Stimulated activated CD8-positive, alpha-beta memory T cell treated with anti-CD3 and anti-CD28 coated beads, Interleukin-7, amount 100 ng/mL, for 4 hours (primary cell): ENCODE data around the gene MEMO1.
"Not testable (repeated sequence)": the region's sequence is repeated elsewhere in the genome, so short reads cannot be mapped to it uniquely, and the experiment has no call there.

Experiments
- DNase-seq, 2 donors: peaks; one replicate each; pipeline ENCODE4 v3.0.0-alpha.2; 2020; ENCODE audit warnings: low read depth in 2 of 2

Gene MEMO1

DNA sequence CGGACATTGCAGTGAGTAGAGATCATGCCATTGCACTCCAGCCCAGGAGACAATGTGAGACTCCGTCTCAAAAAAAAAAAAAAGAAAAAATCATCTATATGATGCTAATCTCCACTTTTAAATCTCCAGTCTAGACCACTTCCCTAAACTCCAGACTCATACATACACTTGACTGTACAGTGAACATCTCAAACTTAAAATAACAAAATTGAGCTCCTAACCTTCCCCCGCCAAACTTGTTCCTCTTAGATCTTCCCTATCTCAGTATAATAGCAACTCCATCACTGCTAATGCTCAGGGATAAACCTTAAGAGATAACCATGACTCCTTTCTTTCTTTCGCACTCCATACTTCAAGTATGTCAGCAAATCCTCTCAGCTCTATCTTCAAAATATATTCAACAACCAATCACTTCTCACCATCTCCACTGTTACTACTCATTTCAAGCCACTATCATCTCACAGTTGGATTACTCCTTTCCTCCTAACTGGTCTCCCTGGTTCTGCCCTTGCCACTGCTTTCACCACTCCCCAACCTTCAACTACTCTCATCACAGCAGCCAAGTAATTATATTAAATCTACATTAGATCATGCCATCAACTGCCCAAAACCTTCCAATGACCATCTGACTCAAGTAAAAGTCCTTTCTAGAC, 12.0 kb downstream of the MEMO1 start:
- DNase-seq = no peak

DNA sequence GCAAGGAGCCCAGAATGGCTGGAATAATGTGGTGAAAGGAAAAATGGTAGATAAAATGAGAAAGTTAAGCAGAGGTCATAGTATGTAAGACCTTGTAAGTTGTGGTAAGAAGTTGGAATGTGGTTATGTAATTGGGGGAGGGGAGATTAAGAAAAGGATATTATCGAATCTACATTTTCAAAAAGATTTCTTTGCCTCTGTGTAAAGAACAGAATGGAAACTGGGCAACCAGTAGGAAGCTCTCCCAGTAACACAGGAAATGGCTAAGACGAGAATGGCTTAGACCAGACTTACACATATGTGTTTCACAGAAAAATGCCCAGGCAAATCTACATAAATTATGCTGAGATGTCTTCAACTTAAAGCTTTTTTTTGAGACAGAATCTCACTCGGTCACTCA, 13.2 kb downstream of the MEMO1 start:
- DNase-seq = no peak

DNA sequence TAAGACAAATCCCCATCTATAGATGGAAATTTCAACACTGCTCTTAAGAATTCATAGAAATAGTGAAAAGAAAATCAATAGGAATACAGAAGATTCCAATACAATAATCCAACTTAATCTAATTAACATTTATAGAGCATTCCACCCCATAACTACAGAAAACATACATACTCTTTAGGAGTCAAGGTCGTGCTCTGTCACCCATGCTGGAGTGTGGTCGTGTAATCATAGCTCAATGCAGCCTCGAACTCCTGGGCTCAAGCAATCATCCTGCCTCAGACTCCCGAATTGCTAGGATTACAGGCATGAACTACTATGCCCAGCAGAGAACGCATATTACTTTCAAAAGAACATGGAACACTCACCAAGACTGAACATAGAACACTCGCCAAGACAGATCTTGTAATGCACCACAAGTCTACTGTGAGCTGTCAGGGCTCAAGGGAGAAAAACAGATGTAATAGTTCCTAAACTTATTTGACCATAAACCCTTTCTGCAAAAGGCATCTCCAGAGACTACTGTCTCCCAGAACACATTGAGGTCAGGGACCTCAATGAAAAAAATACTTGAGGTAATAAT, 14.1 kb downstream of the MEMO1 start:
- DNase-seq = no peak

DNA sequence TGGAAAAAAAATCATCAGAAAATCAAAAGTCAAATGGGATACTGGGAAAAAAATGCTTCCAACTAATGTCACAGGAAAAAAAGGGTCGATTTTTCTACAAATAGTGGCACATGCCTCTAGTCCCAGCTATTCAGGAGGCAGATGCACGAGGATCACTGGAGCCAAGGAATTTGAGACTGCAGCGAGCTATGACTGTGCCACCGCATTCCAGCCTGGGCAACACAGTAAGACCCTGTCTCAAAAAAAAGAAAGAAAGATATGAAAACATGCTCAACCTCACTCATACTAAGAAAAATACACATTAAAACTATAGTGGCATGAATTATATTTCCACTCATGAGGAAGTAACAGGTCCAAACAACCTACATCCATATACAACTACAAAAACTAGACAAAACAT, 17.9 kb downstream of the MEMO1 start:
- DNase-seq = no peak

DNA sequence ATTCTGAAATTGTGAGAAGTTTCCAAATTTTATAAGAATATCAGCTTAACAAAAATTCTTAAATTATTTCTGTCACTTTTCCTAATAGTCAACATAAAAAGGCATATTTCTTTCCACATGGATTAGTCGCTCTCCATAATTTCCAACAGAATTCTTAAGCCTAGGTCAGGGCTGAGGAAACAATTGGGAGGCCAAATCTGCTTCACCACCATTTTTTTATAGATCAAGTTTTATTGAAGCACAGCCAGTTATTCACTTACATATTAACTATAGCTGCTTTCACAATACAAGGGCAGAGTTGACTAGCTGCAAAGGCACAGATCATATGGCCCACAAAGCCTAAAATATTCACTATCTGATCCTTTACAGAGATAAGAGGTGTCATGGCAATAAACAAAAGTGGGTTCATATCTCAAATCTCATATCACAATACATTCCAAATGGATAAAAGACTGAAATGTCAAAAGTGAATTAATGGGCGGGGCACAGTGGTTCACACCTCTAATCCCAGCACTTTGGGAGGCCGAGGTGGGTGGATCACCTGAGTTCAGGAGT, 18.7 kb downstream of the MEMO1 start:
- DNase-seq = no peak

DNA sequence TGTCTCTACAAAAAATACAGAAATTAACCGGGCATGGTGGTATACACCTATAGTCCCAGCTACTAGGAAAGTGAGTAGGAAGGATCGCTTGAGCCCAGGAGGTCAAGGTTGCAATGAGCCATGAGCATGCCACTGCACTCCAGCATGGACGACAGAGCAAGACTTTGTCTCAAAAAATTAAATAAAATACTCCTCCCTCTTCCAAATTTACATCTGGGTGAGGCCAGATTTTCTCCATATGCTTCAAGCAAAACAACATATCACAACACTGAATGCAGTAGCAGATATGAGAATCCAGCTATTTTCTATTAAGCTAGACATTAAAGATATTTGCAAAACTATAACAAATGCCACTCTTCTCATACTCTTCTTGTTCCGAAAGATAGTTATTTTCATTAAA, 20.9 kb downstream of the MEMO1 start:
- no peak for DNase-seq

DNA sequence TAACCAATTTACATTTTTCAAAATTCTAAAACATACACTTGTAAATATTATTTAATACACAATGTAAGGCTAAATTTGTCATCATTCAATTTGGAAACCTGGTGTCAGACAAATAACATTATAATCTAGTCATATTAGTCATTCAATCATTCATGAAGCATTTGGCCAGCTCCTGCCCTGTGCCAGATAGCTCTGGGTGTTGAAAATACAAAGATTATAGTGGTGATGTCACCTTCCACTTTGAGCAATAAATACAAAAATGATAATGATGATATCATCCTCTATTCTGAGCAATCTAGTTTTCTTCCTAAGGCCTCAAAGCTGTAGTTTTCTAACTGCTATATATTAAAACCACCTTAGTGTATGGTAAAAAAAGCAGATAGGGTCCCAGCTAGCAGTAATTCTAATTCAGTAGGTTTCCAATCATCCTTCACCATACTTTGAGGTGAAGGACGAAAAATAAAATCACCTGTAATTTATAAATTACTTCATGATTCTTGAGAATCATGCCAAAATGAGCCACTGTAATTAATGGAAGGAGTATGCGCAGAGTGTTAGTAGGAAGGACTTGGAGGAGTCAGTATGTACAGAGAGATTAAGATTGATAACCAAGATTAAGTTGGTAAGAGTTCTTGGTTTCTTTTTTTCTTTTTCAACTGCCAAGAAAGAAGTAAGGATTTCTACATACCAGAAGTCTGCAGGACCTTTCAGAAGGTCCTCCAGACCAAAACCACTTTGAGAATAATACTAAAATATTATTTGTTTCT, 23.2 kb downstream of the MEMO1 start:
- no peak for DNase-seq

DNA sequence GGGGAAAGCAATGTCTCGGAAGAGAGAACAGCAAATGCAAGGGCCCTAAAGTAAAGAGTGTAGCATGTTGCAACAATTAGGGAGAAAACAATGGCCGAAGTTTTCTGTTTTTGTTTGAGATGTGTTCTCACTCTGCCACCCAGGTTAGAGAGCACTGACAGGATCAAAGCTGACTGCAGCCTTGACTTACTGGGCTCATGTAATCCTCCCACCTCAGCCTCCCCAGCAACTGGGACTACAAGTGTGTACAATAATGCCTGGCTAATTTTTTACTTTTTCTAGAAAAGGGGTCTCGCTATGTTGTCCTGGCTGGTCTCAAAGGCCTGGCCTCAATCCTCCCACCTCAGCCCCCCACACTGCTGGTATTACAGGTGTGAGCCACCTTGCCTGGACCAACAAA, 23.9 kb downstream of the MEMO1 start:
- no peak for DNase-seq

DNA sequence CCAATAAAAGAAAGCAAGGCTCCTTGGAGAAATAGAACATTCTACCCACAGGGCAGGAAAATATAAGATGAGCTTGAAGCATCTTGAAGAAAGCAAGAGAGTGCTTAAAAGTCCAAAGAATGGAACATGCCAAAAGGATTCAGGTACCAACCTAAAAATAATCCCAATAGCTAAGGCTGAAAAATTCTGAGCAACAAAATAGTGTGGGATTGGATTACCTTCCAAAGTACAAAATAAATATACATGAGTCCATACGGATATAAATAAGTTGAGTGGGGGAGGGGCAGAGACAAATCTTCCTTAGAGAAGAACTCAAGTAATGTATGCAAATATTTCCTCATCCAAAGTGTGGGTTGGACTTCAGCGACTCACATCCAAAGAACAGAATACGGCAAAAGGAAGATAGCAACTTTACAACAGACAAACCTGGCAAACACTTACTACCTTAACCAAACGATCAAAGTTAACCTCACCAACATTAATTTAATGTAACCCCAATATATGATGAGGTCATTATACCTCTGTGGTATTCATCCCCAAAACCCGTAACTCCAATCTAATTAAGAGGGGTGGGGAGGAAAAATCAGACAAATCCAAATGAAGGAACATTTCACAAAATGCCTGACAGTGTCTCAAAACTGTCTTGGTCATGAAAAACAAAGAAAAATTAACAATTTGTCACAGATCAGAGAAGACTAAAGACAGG, 26.9 kb downstream of the MEMO1 start:
- DNase-seq = no peak

DNA sequence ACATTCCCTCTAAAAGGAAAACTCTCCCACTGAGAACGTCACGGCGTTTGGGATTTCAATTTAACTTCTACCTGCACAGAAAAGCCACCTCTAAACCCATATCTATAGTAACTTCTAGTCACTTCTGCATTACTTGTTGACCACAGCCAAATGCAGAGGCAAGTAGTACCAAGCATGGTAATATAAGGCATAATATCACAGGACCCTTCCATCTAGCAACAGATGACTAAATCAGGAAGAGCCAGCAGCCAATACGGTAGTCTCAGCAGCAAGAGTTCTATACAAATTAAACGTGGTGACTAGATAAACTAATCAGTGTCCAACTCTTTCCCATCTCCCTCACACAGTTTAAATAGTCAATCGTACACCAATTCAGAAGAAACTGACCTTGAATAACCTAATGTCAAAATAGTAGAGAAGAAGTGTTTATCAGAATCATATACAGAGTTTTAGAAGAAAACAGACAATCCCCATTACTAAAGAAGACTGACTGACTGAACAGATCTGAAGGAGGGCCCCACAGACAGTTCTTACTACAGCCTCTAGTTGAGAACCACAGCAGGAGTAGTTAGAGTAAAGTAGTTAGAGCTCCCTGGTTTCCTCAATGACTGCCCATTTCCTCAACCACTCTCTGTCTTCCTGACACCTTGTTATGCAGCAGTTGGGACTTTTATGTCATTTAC, 30.0 kb downstream of the MEMO1 start:
- no peak for DNase-seq

DNA sequence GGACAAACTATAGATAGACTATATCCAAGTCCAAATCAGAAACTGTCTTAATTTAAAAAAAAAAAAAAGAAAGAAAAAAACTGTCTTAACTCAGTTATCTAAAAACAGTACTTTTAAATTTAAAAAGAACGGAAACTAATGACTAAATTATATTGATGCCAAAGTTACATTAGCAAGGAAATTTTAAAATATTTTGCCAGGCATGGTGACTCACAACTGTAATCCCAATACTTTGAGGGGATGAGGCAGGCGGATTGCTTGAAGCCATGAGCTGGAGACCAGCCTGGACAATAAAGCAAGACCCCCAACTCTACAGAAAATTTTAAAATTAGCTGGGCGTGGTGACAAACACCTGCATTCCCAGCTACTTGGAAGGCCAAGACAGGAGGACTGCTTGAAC, 30.9 kb downstream of the MEMO1 start:
- DNase-seq = no peak

DNA sequence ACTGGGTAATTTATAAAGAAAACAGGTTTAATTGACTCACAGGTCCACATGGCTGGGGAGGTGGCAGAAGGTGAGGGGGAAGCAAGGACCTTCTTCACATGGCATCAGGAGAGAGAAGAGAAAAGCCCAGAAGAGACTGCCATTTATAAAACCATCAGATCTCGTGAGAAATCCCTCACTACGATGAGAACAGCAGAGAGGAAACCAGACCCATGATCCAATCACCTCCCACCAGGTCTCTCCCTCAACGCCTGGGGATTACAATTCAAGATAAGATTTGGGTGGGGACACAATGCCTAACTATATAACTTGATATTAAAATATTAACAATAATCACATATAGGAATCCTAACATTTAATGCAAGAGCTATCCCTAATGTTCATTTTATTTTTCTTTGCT, 31.8 kb downstream of the MEMO1 start:
- DNase-seq = no peak

DNA sequence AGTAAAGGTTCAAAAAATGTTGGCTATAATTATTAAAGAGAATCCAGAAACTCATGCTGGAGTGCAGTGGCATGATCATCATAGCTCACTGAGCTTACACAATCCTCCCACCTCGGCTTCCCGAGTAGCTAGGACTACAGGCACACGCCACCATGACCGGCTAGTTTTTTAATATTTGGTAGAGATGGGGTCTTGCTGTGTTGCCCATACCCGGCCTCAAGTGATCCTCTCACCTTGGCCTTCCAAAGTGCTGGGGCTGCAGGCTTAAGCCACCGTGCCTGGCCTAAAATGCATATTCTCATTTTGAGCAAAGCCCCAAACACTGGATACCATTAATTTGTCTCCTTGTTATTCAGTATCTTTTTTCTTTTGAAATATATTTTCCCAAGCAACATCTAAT, 32.4 kb downstream of the MEMO1 start:
- DNase-seq = no peak

DNA sequence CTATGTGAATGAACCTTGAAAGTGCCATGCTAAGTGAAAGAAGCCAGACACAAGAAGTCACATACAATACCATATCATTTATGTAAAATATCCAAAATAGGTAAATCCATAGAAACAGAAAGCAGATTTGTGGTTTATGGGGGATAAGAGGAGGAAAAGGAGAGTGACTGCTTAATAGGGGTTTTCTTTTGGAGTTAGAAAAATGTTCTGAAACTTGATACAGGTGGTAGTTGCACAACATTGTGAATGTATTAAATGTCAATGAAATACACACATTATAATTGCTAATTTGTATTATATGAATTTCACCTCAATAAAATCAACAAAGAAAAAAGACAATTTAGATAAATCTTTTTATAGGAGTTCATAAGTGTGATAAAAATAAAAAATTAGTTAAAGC, 37.1 kb downstream of the MEMO1 start:
- DNase-seq = no peak

DNA sequence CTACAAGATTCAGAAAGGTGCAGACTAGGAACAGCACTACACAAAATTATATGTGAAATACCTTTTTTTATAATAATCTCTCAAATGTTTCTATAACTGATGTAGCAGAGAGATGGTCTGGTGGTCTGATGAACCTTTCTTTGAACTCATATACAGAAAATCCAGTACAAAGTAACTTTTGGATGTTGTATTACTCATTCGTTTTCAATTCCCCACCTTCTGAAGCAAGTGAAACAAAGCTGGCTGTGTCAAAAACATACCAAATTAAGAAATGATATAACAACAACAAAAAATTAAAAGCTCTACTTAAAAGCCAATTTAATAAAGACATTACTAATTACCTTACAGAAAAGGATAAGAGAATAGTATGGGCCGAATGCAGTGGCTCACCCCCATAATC, 38.7 kb downstream of the MEMO1 start:
- no peak for DNase-seq

DNA sequence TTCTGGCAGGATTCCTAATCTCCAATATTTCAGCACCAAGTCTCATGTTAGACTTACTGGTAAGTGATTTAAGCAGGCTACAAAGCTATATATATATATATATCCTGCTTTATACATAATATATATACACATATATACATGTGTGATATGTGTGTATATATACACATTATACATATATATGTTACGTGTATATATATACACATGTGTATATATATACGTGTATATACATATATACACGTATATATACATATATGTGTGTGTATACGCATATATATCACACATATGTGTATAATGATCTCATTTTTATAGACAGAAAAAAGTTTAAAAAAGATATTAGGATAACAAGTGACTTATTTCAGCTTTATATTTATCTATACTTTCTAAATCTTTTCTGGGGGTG, 41.6 kb downstream of the MEMO1 start:
- no peak for DNase-seq

DNA sequence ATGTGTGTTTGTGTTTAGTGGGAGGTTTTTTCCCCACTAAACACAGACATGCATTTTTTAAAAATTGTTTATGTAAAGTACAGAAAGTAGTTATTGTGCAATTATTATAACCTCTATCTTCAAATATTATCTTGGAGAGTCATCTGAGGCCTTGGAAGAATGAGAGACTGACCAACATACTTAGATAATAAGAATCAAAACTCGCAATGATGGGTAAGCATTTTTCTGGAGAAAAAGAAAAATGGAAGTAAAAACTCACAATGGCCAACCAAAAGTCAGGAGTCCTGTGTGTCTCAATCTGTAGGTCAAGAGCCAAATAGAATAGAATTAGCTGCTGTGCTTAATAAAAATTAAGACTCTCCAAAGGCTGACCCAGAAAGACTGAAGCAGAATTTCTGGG, 43.0 kb downstream of the MEMO1 start:
- DNase-seq = no peak

DNA sequence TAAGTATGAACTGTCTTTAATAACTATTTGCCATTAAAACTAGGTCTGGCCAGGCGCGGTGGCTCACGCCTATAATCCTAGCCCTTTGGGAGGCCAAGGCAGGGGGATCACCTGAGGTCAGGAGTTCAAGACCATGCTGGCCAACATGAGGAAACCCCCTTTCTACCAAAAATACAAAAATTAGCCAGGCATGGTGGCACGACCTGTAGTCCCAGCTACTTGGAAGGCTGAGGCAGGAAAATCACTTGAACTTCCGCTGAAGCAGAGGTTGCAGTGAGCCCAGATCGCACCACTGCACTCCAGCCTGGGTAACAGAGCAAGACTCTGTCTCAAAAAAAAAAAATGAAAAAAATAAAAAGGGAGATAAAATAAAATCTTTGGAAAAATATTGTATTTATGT, 44.4 kb downstream of the MEMO1 start:
- not testable (repeated sequence) for DNase-seq

DNA sequence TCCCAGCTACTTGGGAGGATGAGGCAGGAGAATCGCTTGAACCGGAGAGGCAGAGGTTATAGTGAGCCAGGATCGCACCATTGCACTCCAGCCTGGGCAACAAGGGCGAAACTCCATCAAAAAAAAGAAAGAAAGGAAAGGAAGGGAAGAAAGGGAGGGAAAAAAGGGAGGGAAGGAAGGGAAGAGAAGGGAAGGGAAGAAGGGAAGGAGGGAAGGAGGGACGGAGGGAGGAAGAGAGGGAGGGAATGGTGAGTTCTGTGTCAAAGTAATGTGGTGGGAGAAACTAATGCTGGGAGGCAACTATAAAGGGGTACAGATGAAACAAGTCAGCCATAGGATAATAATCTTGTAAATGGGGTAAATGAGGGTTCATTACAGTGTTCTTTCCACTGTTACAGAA, 45.7 kb downstream of the MEMO1 start:
- DNase-seq = no peak

DNA sequence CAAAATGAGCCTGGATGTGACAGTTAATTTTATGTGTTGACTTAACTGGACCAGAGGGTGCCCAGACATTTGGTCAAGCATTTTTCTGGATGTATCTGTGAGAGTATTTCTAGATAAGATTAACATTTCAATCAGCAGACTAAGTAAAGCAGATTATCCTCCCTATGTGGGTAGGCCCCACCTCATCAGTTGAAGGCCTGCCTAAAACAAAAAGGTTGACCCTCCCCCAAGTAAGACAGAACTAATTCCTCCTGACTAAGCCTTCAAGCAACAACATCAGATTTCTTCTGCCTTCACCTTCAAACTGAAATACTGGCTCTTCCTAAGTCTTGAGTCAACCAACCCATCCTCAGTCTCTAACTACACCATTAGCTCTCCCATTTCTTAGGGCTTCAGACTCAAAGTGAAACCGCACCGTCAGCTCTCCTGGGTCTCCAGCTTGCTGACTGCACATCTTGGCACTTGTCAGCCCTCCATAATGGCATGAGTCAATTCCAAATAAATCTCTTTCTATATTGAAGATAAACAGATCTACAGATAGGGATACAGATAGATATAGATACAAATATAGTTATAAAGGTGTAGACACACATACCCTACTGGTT, 47.9 kb downstream of the MEMO1 start:
- no peak for DNase-seq

DNA sequence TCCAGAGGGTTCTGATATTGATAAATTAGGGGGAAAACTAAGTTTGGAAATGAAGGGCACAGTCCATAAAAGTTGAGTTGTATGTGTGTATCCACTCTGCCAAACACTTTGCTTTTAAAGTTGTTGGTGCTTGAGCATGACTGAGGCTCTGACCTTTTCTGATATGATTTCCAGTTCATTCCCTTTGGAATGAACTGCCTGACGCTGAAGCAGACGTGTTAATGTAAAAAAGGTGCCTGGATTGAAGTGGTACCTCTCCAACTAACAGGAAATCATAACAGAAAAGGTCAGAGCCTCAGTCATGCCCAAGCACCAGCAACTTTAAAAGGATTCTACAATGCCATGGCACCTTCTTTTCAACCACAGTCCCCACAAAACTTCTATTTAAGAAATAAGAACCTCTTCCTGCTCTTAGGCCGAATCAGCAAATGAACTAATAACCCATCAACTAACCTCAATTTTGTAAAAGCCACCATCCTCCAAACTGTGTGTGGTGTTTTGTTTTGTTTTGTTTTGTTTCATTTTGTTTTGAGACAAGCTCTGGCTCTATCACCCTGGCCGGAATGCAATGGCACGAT, 52.6 kb downstream of the MEMO1 start:
- no peak for DNase-seq
